C1 segment of cervical spinal cord (tissue), 14 donors: Measurements from ENCODE around the gene CYP4V2.

ENCODE experiments used
- DNase-seq, 14 donors: peaks; one replicate each; lab custom pipeline; 2025; lab: John Stamatoyannopoulos, UW

The CYP4V2 gene

DNA sequence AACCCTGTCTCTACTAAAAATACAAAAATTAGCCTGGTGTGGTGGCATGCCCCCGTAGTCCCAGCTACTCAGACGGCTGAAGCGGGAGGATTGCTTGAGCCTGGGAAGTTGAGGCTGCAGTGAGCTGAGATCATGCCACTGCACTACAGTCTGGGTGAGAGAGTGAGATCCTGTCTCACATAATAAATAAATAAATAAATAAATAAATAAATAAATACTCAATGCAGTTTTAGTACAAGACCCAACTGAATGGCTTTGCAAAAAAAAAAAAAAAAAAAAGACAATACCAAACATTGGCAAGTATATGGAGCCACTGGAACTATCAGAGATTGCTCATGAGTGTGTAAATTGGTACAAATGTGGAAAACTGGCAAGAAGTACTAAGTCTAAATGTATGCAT, 3.3 kb upstream of the CYP4V2 start:
- no peak for DNase-seq

- no peak for DNase-seq
Observed at GRCh38 chr4:186189656-186190055, 1.7 kb upstream of the CYP4V2 start.

GRCh38 chr4:186190581-186191199, 677 bp upstream of the CYP4V2 start:
- peak in 10 of 14 donors; percentile 41 to 92 (median 74) for DNase-seq

GRCh38 chr4:186192066-186192612, 772 bp downstream of the CYP4V2 start:
- peak in 12 of 14 donors; percentile 23 to 81 (median 68) for DNase-seq

GRCh38 chr4:186193851-186194250, 2.5 kb downstream of the CYP4V2 start:
- no peak for DNase-seq

GRCh38 chr4:186196063-186196462, 4.7 kb downstream of the CYP4V2 start:
- DNase-seq, result no peak

- DNase-seq, result no peak
Observed at GRCh38 chr4:186200516-186200915, 9.1 kb downstream of the CYP4V2 start.

DNA sequence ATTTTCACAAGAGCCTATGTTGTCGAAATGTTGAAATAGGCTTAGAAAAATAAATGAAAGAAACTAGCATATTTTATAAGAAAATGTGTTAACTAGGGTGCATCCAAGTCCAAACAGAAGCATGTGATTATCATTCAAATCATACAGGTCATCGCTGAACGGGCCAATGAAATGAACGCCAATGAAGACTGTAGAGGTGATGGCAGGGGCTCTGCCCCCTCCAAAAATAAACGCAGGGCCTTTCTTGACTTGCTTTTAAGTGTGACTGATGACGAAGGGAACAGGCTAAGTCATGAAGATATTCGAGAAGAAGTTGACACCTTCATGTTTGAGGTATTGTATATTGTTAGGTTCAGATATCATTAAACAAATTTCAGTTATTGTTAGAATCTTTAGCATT, 9.6 kb downstream of the CYP4V2 start:
- DNase-seq, result no peak

DNA sequence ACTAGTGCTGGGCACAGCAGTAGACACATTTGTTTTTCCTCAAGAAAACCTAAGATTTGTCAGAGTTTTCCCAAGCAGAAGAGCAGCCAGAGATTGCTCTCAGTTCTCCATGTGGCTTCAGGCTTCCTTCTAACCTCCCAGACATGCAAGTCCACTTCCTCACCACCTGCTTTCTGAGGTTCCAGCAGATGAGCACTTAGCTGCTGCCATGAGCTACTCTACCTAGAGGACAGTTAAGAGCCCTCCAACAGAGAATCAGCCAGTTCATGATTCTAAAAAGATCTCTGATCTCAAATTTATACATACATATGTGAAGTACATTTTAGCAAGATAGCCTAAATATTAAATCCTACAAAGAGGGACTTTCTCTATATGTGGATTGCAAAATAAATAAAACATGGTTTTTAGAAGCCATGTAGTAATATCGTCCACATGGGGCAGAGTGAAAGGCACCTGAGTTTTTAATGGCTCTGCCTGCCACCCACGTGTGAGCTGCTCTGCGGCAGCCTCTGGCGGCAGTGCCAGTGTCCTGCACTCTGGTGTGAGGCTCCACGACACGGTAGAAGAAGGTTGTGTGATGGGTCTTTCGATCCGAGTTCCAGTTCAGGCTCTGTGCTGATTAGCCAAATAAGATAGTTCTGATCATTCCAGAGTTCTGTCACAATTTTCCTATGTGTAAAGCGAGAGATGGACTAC, 10.3 kb downstream of the CYP4V2 start:
- DNase-seq, result peak in 1 of 14 donors; percentile 17

GRCh38 chr4:186202490-186203140, 11.2 kb downstream of the CYP4V2 start:
- DNase-seq, result no peak

GRCh38 chr4:186203406-186203805, 12.0 kb downstream of the CYP4V2 start:
- DNase-seq, result no peak

- peak in 1 of 14 donors; percentile 58 for DNase-seq
Observed at GRCh38 chr4:186204103-186204559, 12.8 kb downstream of the CYP4V2 start.

- no peak for DNase-seq
Observed at GRCh38 chr4:186204686-186205085, 13.3 kb downstream of the CYP4V2 start.

GRCh38 chr4:186205156-186205555, 13.8 kb downstream of the CYP4V2 start:
- DNase-seq, result no peak

- DNase-seq, result no peak
Observed at GRCh38 chr4:186216465-186217024, 25.2 kb downstream of the CYP4V2 start.

- DNase-seq, result no peak
Observed at GRCh38 chr4:186217733-186218293, 26.4 kb downstream of the CYP4V2 start.

DNA sequence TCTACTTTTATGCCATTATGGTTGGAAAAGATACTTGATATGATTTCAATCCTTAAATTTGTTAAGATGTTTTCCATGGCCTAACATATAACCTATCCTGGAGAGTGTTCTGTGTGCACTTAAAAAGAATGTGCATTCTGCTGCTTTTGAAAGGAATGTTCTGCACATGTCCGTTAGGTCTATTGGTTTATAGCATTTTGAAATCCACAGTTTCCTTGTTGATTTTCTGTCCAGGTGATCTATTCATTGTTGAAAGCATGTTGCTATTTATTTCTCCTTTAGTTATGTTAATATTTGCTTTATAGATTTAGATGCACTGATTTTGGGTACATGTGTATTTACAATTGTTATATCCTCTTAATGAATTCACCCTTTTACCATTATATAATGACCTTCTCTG, 30.3 kb downstream of the CYP4V2 start:
- DNase-seq, result no peak

DNA sequence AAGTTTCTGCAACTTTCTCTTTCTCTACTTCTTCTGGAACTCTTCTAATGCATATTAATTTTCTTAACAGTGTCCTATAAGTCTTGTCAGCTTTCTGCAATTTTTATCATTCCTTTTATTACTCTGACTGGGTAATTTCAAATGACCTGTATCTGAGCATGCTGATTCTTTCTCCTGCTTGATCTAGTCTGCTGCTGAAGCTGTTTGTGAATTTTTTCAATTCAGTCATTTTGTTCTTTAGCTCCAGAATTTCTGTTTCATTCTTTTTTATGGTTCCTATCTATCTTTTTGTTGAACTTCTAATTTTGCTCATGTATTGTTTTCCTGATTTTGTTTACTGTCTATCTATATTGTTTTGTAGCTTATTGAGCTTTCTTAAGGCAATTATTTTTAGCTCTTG, 34.5 kb downstream of the CYP4V2 start:
- no peak for DNase-seq

DNA sequence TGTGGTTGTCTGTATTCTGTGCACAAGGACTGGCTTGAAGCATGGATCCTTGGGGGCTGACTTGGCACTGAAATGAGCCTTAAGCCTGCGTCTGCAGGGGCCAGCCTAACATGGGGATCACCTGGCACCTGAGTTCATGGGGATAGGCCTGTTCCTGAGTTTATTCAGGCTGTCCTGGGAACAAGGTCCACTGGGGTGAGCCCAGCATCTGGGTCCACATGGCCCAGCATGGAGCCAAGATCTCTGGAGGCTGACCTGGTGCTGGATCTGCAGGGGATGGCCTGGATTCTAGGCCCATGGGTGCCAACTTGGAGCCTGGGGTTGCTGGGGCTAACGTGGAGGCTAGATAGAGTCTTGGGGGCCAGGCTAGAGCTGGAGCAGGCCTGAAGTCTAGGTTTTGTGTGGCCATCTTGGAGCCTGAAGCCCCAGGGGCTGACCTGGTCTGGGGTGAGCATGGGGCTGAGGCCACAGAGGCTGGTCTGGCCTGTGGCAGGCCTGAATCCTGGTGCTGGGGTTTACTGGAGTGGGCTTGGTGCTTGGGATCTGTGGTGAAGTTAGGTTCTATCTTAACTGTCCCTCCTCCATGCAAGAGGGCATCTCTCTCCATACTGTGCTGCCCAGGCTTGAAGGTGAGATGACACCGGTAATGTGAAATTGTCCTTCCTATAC, 35.3 kb downstream of the CYP4V2 start:
- no peak for DNase-seq

DNA sequence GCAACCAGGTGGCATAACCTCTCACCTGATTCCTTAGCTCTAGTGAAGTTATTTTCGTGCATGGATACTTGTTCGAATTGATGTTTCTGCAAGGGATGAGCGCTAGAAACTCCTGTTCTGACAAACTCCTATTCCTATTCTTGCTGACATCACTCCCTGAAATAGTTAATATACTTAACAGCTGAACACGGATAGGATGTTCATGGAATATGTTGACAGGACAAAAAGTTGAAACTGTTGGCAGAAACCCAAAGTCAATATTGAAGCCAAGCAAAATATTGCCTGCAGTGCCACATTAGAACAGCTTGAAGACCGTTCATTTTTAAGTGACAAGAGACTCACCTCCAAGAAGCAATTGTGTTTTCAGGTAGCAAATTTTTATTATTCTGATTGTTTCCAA, 35.9 kb downstream of the CYP4V2 start, which contains the start of gene KLKB1:
Gene KLKB1 (plus strand): TSS at position 287 of the 400 bp plus-strand sequence. CDS start 689 bp downstream, outside the sequence.
- no peak for DNase-seq
